WERI-Rb-1 (cell line): Measurements from ENCODE around the gene AGPAT1.

Source experiments
- DNase-seq: peaks from one replicate; pipeline ENCODE4 v3.0.0-alpha.2; 2020
- H3K27ac ChIP-seq: fragments of 250-450 bp; sonication (Bioruptor Pico); 2 replicates; pipeline ENCODE4 v1.5.1; 2020; ENCODE audit warnings: mild to moderate bottlenecking, moderate library complexity
- H3K27me3 ChIP-seq: fragments of 250-450 bp; sonication (Bioruptor Pico); 2 replicates; pipeline ENCODE4 v1.5.1; 2021; ENCODE audit warnings: mild to moderate bottlenecking, low read depth, moderate library complexity; ENCODE audit not compliant: insufficient read depth, severe bottlenecking
- H3K36me3 ChIP-seq: fragments of 250-450 bp; sonication (Bioruptor Pico); 2 replicates; pipeline ENCODE4 v1.5.1; 2020; ENCODE audit warnings: mild to moderate bottlenecking, moderate library complexity
- H3K4me3 ChIP-seq: 2 replicates; pipeline ENCODE4 v1.5.1; 2011; ENCODE audit warnings: low read depth, mild to moderate bottlenecking, control low read depth, low read length
- H3K9me3 ChIP-seq: fragments of 250-450 bp; sonication (Bioruptor Pico); 2 replicates; pipeline ENCODE4 v1.5.1; 2021; ENCODE audit warnings: mild to moderate bottlenecking, moderate library complexity; ENCODE audit not compliant: severe bottlenecking
- TF ChIP-seq, protein P1 (sequence below): IDR thresholded peaks from 2 replicates; pipeline ENCODE4 v1.5.1; 2011; ENCODE audit warnings: low read depth, mild to moderate bottlenecking, control low read depth, inconsistent platforms, low read length

AGPAT1 gene

DNA sequence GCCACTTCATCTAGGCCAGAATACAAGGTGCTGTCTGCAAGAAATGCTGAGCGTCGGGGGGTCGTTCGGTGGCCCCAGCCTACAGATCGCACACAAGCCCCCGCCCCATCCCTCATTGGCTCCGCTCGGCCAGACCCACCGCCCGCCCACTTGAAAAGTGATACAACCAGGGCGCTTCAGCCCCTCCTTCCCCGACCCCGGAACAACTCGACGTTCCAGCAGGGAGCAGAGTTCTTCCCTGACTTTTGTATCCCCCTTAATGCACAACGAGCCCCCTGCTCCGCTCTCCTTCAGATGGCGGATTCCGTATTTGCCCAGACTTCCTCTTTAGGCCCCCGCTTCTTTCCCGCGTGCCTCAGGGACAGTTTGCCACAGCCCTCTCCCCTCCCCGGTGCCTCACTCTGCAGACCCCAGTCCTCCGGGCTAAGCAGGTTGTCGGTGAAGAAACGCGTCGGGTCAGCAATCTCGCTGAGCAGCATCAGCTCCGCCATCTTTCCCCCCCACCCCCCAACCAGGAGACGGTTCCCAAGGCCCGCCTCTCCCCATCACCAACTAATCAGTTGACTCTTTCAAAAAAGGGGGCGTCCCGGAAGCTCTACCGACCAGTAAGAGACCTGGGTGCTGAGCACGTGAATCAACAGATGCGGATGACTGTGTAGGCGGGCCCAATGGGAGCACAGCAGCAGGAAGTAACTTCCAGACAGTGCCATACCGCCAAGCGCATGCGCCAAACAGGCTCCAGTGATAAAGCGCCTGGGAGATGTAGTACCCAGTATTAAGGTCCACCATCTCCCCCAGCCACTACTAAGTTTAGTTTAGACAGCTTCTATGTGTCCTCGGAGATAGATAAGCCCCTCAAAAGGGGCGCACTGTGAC lies 47.9 kb downstream of the AGPAT1 start, which contains the start of gene ATF6B:
Gene ATF6B, minus strand, starts transcription at position 530 of the 876 bp plus-strand sequence. Its CDS starts 39 bp downstream, at position 491.
- H3K4me3 ChIP-seq = peak within 1 kb of the TSS; percentile 88
- TF ChIP-seq, protein P1, sequence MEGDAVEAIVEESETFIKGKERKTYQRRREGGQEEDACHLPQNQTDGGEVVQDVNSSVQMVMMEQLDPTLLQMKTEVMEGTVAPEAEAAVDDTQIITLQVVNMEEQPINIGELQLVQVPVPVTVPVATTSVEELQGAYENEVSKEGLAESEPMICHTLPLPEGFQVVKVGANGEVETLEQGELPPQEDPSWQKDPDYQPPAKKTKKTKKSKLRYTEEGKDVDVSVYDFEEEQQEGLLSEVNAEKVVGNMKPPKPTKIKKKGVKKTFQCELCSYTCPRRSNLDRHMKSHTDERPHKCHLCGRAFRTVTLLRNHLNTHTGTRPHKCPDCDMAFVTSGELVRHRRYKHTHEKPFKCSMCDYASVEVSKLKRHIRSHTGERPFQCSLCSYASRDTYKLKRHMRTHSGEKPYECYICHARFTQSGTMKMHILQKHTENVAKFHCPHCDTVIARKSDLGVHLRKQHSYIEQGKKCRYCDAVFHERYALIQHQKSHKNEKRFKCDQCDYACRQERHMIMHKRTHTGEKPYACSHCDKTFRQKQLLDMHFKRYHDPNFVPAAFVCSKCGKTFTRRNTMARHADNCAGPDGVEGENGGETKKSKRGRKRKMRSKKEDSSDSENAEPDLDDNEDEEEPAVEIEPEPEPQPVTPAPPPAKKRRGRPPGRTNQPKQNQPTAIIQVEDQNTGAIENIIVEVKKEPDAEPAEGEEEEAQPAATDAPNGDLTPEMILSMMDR = no peak

DNA sequence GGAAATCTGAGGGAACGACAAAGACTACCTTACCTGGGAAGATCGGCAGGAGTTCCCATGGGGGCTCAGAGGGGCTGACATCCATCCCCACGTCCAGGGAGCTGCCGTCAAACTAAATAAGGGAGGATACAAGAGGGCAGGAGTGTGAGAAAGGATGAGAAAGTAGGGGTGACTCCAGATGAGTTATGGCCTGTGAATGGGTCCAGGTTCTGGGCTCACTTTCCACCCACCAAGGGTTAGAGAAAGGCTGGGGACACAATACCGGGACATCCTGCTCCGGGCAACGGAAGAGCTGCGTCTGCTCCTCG lies 48.5 kb downstream of the AGPAT1 start:
- DNase-seq = no peak
- TF ChIP-seq, protein P1 = no peak
- Histone ChIP-seq H3K27me3 (no peaks in the 10 kb centered on the region), H3K4me3 (peak overlapping the region; percentile 88), H3K9me3 (no peaks in the 10 kb centered on the region), H3K36me3 (peaks cover 43% of the 10 kb centered on the region), H3K27ac (peak overlapping the region; percentile 87)

More for the DNA sequence above, 47.9 kb downstream of the AGPAT1 start, which contains the start of gene ATF6B:
- H3K27me3 ChIP-seq = no peaks in the 10 kb centered on the region
- peak within 1 kb of the TSS; percentile 87 for H3K27ac ChIP-seq
- peak; percentile 100 for DNase-seq
- no peaks in the 10 kb centered on the region for H3K9me3 ChIP-seq
- H3K36me3 ChIP-seq = peaks cover 38% of the 10 kb centered on the region

DNA sequence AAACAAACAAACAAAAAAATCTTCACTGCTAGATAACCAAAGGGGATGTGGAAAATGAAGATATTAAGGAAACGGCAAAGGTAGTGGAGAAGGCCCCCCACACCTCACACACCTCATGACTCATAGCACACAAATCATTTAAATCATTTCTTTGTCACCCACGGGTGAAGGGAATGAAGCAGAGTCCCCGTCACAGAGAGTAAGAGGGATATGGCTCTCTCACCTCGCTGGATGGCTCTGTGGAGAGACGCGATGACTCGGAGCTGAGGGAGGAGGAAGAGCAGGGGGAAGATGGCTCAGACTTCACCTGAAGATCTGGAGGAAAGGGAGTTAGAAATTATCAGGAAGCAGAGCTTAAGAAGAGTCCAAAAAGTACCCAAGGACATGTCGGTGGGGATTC lies 49.0 kb downstream of the AGPAT1 start:
- TF ChIP-seq, protein P1 = no peak
- no peak for DNase-seq
- no peak overlapping the region for H3K4me3 ChIP-seq
- H3K27me3 ChIP-seq = no peaks in the 10 kb centered on the region
- peaks cover 48% of the 10 kb centered on the region for H3K36me3 ChIP-seq
- H3K27ac ChIP-seq = no peak overlapping the region
- H3K9me3 ChIP-seq = no peaks in the 10 kb centered on the region

DNA sequence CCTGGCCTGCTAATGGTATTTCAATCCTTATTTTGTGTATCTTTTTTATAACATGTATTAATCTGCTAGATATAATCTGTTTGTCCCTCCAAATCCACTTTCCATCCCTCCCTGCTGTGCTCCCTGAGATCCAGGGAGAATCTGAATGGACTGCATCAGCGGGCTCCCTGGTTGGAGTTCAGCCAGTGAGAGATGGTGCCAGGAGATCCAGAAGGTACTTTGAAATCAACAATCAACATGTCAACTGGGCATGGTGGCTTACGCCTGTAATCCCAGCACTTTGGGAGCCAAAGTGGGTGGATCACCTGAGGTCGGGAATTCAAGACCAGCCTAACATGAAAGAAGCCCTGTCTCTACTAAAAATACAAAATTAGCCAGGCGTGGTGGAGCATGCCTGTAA lies 52.2 kb downstream of the AGPAT1 start:
- no peaks in the 10 kb centered on the region for H3K9me3 ChIP-seq
- H3K27me3 ChIP-seq = no peaks in the 10 kb centered on the region
- H3K27ac ChIP-seq = no peak overlapping the region
- TF ChIP-seq, protein P1 = no peak
- H3K4me3 ChIP-seq = no peak overlapping the region
- H3K36me3 ChIP-seq = peaks cover 75% of the 10 kb centered on the region
- DNase-seq = no peak

DNA sequence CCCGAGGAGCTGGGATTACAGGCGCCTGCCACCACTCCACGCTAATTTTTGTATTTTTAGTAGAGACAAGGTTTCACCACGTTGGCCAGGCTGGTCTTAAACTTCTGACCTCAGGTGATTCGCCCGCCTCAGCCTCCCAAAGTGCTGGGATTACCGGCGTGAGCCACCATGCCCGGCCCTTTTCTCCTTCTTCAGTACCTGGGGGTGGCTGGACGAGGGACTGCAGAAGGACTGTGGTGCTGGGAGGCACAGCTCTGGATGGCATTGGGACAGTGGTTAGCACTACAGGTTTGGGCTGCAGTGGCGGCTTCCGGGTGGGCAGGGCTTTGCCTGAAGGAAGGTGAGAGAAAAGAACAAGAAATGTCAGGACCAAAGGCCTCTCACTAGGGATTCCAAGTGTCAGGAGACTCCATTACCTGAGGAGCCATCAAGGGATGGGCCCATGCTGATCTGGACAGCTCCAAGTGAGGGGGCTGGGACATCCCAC lies 55.3 kb downstream of the AGPAT1 start:
- Histone ChIP-seq H3K36me3 (peaks cover 92% of the 10 kb centered on the region), H3K27me3 (no peaks in the 10 kb centered on the region), H3K9me3 (no peaks in the 10 kb centered on the region), H3K4me3 (no peak overlapping the region), H3K27ac (no peak overlapping the region)
- TF ChIP-seq, protein P1 = no peak
- DNase-seq = no peak
